GM21529 (cell line): ENCODE measurements around the gene AGAP2.
"Not testable (repeated sequence)": the region's sequence is repeated elsewhere in the genome, so short reads cannot be mapped to it uniquely, and the experiment has no call there.

ENCODE experiments used
- ATAC-seq: cut with Tn5 transposase; IDR thresholded peaks from one replicate; pipeline ENCODE4 v1.9.1; 2021; ENCODE audit not compliant: unreplicated experiment

AGAP2 gene

DNA sequence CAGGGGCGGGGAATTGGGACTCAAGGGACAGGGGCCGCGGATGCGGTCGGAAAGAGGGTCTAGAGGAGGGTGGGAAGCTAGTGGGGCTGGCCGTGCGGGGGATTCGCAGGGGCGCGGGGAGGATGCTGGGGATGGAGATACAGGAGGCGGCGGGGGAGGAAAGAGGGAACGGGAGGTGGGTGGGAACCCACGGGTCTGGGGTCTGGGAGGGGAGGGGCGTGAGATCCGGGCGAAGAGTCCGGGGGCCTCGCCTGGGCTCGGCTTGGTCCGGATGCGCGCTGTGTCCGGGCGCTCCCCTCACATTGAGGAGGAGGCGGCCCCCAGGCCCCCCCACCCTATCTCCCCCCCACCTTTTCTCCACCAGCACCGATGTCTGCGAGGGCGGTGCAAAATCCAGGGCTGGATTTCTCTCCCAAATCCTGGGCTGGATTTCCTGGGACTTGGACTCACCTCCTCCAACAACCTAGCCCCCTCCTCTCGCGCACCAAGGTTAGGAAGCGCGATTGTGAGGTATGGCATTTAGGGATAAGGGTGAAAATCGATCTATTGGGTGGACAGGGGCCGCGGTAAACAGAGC lies at the start of gene AGAP2:
Gene AGAP2 (minus strand): TSS at position 82 of the 577 bp plus-strand sequence. CDS start 496 bp downstream, outside the sequence.
- ATAC-seq, result no peak

DNA sequence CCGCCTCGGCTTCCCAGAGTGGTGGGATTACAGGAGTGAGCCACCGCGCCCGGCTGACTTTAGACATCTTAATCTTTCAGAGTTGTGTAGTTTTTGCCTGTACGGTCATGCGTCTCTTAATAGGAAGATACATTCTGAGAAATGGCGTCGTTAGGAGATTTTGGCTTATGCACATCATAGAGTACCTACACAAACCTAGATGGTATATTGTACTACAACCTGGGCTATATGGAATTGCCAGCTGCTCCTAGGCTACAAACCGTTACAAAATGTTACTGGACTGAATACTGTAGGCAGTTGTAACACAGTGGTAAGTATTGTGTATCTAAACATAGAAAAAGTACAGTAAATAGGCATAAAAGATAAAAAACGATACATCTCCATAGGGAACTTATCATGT lies 45.3 kb upstream of the AGAP2 start:
- ATAC-seq, result no peak

DNA sequence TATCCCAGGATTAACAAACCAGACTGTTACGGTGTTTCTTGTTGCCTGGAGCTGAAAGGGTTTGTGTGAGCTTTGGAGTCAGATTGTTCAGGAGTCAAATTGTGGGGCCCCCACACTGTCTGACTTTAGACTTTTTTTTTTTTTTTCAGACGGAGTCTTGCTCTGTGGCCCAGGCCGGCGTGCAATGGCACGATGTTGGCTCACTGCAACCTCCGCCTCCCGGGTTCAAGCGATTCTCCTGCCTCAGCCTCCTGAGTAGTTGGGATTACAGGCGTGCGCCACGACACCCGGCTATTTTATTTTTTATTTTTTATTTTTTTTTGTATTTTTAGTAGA lies 44.9 kb upstream of the AGAP2 start:
- no peak for ATAC-seq

DNA sequence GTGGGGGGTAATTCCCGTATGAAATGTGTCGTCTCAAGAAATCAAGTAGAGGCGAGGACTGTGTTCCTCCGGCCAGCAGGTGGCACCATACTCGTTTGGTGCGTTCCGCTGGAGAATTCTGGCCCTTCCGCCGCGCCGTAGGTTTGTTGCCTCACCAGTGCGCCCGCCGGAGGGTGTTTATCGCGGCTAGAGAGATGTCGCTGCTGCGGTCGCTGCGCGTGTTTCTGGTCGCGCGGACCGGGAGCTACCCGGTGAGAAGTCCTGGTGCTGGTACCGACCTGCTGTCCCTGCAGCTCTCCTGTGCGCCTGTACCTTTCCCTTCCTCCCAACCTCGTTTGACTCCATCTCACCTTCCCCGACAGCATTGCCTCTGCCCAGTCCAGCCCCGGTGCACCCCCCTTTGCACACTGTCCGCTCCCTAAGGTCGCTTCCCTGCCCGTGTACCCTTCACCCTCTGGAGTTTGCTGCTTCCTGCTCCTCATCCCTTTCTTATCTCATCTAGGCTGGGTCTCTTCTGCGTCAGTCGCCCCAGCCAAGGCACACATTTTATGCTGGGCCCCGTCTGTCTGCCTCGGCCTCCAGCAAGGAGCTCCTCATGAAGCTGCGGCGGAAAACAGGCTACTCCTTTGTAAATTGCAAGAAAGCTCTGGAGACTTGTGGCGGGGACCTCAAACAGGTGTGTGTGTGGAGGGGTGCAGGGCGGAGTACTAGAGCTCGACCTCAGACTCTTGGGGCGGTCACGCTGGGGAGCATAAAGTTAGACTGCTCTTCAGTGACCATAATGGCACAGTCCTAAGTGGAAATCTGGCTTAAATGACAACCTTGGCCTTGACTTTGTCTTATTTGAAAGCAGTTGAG lies 44.3 kb upstream of the AGAP2 start, which contains the start of gene TSFM:
Gene TSFM (plus strand): TSS at position 180 of the 858 bp plus-strand sequence. CDS start 15 bp downstream, at position 195.
- peak; percentile 84 for ATAC-seq

DNA sequence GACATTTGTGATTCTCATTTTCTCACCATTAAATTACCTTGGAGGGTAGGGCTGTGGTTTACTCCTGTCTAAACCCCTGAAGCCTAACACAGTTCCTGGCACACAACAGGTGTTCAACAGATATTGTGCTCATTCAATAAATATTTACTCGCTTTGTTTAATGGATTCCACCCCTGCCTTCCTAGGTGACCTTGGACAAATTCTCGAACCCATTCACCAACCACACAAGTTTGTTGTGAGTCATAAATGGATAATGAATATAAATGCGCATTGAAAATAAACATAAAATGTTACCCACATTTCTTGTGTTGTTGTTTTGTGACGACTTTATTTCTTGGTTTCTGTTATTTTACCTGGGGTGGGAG lies 43.7 kb upstream of the AGAP2 start:
- peak; percentile 4 for ATAC-seq

DNA sequence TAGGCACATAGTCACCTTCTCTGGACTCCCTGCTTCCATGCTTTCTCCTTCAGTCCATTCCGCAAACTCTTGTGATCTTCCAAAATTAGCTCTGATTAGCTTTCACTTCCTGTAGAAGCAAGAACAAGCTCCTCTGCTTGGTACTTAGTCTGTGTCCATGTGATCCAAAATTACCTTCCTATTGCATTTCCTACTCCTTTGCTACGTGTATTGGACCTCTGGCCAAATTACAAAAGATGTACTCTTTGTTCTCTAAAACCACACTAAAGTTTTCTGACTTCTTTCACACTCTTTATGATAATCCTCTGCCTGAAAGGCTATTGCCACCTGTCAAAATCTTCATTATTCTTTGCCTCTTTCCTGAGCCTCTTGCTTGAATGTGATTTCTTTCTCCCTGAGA lies 43.3 kb upstream of the AGAP2 start:
- ATAC-seq, result no peak

DNA sequence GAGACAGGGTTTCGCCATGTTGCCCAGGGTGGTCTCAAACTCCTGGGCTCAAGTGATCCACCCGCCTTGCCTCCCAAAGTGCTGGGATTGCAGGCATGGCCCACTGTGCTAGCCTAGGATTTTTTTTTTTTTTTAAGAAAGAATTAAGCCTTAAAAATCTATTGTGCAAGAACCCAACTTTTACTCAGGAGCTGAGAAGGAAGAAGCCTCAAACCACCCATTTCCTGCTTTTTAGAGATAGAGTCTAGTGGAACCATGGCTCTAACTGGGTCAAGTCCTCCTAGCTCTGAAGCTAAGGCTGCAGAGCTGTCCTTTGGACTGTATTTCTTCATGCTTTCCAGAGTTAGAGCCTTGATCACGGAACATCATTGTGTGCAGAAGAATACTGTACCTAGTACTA lies 42.7 kb upstream of the AGAP2 start:
- ATAC-seq, result no peak

DNA sequence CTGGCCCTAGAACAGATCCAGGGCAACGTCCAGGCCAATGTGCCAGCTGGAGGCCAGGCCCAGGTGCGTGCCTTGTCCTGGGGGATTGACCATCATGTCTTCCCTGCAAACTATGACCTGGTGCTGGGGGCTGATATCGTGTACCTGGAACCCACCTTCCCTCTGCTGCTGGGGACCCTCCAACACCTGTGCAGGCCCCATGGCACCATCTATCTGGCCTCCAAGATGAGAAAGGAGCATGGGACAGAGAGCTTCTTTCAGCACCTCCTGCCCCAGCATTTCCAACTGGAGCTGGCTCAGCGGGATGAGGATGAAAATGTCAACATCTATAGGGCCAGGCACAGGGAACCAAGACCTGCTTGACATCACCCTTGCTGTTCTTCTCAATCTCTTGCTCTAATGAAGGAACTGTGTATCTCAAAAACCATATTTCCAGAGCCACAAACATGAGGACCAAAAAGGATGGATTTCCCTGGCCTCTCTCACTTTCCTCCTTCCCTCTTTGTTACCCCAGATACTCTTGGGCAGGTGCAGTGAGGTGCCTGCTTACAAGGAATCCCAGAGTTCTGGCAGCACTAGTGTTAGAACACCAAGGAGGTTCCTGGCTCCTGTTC lies 41.8 kb upstream of the AGAP2 start:
- ATAC-seq, result no peak

DNA sequence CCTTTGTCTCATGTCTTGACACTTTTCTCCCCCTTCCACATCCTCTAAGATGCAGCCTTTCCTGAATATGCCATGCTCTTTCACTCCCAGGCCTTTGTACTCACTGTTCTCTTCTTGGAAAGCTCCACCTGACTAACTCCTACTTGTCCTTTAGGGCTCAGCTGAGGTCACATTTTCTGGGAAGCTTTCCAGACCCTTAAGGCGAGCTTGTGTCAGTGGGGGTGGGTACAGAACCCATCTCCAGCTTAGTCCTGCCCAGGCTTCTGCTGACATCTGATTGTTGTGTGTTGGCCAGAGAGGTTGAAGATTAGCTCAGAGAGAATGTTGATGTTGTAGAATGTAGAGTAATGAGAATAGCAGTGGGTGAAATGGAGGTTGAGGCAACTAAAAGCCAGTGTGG lies 41.2 kb upstream of the AGAP2 start:
- no peak for ATAC-seq

DNA sequence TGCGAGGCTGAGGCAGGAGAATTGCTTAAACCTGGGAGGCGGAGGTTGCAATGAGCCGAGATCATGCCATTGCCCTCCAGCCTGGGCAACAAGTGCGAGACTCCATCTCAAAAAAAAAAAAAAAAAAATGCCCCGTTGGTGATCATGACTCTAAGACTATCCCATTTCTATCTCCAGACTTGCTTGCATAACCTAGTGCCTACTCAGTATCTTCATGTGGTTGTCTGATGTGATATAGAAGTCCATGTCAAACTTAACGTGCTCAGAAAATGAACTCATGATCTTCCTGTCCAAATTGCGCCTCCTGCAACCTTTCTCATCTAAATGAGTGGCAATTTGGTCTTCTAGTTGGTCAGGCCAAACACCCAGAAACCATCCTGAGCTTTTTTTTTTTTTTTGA lies 39.4 kb upstream of the AGAP2 start:
- ATAC-seq, result no peak

DNA sequence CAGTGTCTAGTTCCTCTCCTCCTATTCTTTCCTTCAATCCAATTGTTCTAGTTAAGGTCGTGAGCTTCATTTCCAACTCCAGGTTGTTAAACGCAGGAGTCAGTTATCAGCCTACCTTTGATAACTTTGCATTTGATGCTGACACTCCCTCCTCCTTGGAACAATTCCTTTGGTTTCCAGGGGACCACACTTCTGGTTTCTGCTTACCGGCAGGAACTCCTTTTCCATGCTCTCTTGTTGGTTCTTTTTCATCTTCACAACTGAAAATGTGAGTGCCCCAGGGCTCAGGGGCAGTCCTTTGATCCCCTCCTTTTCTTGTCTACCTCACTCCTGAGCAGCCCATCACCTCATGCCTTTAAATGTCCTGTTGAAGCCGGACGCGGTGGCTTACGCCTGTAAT lies 38.8 kb upstream of the AGAP2 start:
- no peak for ATAC-seq

DNA sequence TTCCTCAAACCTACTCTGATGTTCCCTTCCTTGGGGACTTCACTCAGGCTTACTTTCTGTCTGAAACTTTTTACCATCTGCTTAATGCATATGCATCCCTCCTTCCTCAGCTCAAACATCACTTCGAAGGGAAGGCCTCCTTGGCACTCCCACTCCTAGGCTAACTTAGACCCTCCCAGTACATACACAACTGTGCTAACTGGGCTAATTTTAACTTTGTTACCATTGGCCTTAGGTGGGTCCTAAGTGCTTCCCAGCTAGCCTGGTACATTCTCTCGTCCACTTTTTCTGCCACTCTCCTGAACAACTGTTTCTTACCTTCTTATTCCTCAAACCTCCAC lies 37.7 kb upstream of the AGAP2 start:
- no peak for ATAC-seq

DNA sequence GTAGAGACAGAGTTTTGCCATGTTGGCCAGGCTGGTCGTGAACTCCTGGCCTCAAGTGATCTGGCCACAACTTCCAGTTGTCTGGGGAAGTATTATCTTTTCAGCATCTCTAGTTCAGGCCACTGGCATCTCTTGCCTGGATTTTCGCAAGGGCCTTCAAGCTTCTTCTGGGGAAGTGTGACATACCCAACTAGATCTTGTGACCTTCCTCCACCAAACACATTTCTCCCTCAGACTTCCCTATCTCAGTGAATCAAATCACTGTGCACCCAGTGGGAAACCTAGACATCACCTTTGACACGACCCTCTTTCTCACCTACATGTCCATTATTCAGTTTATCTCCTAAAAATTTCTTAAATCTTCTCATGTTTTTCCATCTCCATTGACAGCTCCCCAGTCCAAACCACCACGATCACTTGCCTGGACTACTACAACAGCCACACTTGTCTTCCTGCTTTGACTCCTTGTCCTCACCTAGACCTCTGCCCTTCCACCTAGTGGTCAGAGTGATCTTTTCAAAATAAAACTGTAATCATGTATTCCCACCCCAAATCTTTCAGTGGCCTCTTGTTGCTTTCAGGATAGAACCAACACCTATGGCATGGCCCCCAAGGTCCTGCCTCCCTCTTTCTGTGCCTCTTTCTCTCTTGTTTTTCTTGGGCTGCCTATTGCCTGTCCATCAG lies 37.2 kb upstream of the AGAP2 start:
- ATAC-seq, result no peak

DNA sequence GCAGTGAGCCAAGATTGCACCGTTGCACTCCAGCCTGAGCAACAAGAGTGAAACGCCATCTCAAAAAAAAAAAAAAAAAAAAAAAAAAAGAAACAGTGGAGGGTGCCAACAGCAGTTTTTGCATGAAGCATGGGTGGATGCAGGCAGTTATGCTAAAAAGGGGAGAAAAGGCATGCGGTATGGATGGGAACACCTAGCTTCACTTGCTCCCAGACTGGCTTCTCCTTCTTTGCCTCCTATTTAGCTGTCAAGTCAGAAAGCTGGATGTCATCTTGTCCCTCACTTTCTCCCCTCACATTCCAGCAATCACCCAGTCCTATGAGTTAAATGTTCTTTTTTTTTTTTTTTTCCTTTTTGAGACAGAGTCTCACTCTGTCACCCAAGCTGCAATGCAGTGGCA lies 36.5 kb upstream of the AGAP2 start:
- no peak for ATAC-seq

DNA sequence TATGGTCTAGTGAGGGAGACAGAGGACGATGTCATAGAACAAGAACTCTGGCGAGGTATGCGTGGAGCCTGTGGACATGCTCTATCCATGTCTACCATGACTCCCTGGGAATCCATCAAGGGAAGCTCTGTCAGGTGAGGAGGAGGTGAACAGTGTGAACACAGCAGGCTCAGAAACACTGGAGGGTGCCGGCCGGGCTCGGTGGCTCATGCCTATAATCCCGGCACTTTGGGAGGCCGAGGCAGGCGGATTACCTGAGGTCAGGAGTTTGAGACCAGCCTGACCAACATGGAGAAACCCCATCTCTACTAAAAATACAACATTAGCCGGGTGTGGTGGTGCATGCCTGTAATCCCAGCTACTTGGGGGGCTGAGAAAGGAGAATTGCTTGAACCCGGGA lies 36.1 kb upstream of the AGAP2 start:
- not testable (repeated sequence) for ATAC-seq

DNA sequence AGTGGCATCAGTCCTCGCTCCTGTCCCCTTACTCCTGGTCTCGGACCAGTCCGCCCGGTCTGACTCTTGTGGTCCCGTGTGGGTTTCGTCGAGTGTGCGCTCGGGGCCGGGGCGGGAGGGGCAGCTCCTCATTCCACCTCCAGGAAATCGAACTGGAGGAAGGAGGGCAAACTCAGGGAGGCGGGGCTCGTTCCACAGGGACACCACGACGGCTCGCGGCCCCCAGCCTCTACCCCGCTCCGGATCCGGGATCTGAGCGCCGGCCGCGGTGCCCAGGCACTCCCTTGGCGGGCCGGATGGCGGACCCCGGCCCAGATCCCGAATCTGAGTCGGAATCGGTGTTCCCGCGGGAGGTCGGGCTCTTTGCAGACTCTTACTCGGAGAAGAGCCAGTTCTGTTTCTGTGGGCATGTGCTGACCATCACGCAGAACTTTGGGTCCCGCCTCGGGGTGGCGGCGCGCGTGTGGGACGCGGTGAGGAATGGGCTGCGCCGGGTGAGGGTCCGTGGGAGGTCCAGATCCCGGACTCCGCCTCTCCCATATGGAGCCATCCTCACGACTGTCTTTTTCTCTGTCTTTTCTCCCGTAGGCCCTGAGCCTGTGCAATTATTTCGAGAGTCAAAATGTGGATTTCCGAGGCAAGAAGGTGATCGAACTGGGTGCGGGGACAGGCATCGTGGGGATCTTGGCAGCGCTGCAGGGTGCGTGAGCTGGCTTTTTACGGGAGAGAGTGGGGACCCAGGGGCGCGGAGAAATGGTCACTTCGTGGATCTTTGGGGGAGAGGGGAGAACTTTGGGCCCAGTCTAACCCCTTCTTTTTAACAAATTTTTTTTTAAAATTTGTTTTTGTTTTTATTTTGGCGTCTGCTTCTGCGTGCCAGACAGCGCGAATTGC lies 34.1 kb upstream of the AGAP2 start, which contains the start of gene EEF1AKMT3:
Gene EEF1AKMT3 (plus strand): TSS at position 186 of the 894 bp plus-strand sequence. CDS start 111 bp downstream, at position 297.
- peak; percentile 35 for ATAC-seq

DNA sequence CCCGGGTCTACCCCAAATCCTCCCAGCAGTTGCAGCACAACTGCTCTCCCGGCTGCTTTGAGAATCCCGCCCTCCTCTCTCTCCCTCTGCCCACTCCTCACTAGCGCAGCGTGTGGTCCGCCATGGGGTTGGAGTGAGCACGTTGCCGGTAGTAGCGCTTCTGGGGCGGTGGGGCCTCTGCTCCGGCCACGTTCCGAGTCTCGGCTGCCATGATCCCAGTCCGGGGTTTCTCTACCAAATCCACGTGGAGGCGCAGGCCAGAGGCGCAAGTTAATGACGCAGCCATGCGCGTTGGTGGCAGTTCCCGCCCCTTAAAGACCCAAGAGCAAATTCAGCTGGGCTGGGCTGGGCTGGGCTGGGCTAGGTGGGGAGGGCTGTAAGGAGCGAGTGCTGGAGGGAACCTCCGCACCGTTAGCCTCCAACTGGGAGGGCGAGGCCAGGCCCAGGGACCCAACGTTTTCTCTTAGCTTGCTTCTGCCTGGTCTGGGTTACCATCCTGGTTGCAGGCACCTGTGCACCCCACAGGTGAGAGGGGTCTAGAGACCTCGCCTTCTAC lies 33.4 kb upstream of the AGAP2 start, which contains the start of gene METTL1:
Gene METTL1 (minus strand): TSS at position 233 of the 556 bp plus-strand sequence. CDS start 22 bp downstream, at position 211.
- peak; percentile 77 for ATAC-seq

DNA sequence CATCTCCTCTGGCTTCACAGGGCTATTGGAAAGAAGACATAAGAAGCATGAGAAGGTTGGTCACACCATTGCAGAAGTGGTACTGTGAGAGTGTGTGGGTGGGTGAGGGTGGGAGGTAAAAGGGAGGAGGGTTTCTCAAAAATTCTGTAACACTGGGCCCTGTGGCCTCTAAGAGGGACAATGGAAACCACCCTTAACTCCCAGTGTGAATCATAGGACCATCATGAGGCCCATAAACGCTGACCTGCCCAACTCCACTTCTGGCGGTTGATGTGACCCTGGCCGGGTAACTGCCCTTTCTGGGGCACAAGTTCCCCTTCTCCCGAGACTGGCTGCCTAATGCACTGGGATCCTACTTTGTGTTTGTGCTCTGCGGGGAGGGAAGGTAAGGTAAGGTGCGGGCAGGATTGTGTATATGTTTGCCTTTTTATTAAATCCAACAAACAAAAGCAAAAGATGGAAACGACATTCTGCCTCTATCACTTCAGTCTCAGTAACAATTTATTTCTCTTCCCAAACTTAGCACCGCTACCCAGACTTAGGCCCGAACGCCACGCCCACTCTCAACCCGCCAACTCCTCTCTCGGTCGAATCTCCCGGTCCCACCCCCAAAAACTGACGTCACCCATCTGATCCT lies 32.8 kb upstream of the AGAP2 start:
- peak; percentile 74 for ATAC-seq

DNA sequence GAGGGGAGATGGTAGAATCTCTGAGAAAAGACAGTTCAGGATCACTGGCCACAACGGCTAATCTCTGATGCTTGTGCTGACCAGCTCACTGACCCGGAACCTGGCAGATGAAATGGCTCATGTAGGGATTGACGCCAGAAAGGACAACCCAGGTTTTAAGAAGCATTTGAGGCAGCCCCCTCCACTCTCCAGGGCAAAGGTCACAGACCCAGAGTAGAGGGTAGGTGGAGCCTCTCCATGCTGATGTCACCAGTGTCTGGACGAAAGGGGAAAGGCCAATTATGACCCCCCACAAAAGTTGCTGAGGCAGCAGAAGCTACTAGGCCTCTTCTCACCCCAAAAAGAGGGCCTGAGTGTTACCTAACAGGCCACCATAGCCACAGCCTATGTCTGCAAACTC lies 32.2 kb upstream of the AGAP2 start:
- no peak for ATAC-seq

DNA sequence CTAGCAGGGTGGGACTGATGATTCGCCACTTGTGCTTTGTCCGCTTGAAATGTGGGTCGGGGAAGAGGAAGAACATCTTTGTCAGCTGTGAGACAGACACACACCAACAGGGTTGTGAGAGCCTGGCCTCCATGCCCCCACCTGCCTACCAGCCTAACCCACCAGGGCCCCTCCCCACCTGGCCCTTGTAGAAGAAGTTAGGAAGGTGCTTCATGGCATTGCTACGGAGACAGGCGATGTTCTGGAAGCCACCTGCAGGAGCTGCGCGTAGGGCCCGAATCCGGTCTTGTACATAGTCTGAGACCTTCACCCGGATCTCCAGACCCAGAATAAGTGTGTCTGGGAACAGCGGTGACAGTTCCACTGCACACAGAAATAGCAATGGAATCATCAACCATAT lies 31.1 kb upstream of the AGAP2 start:
- no peak for ATAC-seq
